Activated CD4-positive, alpha-beta T cell treated with anti-CD3 and anti-CD28 coated beads, Interleukin-2, amount 50 U/mL, for 48 hours (primary cell): ENCODE results near the gene SEMA3D.

Experiments used
- DNase-seq, 2 experiments: peaks; one replicate each; pipeline ENCODE4 v3.0.0-alpha.2; 2020

The SEMA3D gene

DNA sequence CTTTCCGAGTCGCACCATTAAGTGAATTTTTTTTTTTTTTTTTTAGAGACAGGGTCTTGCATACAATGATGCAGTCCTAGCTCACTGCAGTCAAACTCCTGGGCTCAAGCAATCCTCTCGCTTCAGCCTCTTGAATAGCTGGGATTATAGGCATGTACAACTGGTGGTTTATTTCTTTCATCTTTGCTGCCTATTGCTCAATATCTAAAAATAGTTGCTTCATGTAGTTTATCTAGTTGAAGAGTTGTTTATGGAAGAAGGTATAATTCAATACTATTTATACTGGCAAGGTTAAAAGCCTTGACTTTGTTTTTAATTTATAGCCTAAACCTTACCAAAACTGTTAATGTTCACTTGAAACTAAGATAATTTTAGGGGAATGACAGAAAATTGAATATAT, 66.9 kb downstream of the SEMA3D start:
- DNase-seq = no peak

DNA sequence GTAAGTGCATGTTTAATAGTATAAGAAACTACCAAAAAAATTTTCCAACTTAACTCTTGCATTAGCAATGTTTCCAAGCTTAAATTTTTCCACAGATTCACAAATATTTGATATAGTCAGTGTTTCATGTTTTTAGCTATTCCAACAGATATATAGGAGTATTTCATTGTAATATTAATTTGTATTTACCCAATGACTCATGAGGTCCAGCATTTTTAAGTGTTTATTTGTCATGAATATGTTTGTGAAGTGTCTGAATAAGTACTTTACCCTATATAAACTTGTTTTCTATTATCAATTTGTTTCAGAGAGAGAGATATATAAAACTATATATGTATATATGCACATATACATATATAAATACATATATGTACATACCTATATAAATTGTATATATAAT, 71.0 kb downstream of the SEMA3D start:
- no peak for DNase-seq

DNA sequence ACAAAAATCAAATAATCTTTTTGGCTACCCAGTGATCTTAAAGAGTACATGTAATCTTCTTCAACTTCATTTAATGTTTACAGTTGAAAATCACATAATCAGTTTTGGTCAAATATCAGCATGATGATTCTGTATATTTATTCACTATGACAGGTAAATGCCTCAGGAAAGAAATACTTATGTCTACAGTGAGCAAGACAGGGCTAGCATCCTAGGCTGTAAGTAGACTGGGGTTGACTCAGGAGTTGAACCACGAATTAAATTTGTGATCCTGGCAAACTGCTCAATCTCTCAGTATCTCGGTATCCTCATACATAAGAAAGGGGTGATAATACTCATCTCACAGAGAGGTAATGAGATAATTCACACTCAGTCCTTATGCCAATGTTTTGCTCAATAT, 71.8 kb downstream of the SEMA3D start:
- DNase-seq = no peak

DNA sequence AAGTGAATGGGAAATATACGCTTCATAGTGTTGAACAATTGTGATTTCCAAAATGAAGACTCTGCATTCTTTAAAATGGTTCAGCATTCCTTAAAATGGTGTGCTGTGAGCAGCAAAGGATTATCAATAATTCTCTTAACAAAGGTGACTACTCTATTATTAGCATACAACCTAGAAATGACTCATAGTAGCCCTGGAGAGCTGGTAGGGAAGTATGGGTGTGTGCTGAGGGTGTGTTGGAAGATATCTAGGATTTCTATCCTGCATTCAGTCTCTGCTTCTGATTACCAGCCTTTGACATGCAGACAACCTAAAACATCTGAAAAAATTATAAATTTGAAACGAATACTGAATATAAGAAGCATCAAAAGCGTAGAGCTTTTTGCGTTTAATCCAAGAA, 72.5 kb downstream of the SEMA3D start:
- DNase-seq = no peak

DNA sequence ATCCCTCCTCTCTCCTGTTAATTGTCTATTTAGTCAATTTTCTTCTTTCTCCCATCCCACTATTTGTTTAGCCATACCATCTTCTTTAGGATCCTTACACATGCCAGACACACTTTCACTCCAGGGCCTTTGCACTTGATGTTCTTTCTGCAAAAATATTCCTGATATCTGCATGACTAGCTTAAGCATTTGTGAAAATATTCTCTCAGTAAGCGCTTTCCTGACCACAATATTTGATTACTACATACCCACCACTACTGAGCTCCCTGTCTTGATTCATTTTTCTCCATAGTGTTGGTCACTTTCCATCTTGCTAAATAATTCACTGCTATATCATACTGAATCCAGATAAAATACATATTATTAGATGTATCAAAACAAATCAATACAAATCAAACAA, 75.1 kb downstream of the SEMA3D start:
- DNase-seq = no peak

DNA sequence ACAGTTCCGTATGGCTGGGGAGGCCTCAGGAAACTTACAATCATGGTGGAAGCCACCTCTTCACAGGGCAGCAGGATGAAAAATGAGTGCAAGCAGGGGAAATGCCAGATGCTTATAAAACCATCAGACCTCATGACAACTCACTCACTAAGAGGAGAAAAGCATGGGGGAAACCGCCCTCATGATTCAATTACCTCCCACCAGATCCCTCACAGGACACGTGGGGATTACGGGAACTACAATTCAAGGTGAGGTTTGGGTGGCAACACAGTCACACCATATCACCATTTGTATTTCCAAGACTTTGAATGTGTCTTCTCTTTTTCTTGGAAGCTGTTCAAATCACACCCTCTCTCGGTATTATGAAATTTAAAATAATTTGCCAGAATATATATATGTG, 80.1 kb downstream of the SEMA3D start:
- no peak for DNase-seq

DNA sequence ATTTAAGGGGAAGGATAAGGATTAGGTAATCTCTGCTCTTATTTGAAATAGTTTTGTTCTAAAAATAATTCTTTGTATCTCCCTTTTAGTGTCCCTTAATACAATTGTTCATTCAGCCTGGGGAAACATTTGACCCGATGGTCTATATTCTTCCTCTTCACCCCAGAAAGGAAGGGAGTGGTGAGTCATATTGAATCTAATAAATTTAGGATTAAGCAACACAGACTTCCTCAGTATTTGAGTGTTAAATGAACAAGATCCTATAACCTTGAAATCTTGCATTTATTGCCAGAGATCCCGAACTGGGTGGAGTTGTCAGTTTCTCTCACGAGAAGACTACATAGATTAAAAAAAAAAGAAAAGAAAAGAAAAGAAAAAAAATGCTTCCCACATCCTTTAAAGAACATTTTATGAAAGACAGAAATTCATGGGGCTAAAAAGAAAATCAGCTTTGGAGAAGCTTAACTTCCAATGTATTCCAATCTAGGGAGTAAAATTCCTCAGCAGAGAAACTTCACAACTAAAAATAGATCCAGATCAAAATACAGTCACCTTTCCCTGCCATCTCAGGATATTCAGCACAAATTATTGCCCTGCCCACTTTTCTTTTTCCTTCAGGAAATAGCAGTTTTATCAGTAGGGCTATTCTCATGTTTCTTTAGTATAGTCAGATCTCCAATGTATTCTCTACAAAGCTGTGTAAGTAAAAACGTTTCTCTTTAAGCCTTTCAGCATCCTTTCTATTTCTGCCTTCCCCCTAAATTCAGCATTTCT, 82.2 kb downstream of the SEMA3D start:
- no peak for DNase-seq

DNA sequence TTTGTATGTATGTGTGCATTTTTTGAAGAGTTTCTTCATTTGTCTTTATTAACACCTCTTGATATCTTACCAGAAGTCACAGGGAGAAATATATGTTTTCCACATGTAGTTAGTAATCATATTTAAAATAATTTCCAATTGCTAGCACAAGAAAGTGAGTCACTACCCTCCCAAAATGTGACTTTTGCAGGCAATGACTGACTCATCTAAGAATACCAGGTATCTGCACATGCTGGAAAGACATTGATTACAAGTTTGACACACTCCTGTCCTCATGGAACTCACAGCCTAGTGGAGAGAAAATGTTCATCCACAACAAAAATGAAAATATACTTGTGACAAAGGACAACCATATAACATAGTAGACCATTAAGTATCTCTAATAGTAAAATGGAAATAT, 82.9 kb downstream of the SEMA3D start:
- DNase-seq = no peak

DNA sequence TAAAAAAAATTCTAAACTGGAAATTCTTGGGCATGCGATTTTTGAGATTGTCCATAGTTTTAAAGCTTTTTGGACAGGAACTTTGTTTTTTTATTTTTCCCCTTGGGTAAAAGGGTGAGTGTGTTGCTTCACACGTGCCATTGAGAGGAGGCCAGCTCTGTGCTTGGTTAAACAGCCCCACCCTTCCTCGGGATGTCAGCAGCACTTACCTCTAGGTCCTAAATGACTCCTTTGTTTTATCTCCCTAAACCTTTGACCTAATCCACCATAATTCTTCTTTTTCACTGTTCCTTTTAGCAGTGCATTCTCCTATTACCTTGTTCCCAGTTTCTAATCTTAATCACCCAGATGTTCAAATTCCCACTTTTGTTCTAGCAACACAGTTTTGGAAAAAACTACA, 83.5 kb downstream of the SEMA3D start:
- no peak for DNase-seq

DNA sequence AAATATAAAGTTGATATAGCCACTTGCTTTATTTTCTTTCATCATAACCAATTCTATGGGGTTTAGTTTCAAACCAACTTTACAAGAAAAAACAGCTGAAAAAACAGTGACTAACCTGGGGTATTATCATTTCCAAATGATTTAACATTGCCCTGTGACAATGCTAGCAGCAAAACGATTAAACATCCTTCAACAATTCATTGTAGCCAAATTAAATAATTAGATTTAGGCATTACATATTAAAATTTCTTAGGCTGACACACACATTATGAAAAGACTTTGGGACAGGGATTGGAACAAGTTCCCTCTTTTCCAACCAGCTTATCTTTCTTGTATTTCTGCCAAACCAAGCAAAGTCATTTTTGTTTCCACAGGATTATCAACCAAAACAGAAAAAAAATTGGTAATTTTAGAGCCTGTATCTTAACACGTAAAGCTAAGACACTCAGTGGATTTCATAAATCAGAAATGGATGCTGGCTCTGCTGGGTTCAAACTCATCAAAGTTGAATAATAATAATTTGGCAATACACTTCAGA, 84.0 kb downstream of the SEMA3D start:
- no peak for DNase-seq

DNA sequence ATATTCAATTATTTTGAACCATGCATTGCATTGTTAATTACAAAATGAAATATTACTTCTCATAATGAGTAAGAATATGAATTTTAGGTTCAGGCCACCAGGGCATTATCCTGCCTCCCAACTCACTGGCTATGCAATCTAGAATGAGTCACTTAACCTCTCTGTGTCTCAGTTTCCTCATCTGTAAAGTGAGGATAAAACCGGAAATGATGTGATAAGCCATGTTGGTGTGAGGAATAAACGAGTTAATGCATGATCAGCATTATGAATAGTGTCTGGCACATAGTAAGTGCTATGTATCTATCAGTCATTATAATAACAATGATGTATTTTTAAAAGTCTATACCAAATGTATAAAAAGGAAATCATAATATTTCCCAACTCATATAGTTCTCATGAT, 85.5 kb downstream of the SEMA3D start:
- DNase-seq = no peak

DNA sequence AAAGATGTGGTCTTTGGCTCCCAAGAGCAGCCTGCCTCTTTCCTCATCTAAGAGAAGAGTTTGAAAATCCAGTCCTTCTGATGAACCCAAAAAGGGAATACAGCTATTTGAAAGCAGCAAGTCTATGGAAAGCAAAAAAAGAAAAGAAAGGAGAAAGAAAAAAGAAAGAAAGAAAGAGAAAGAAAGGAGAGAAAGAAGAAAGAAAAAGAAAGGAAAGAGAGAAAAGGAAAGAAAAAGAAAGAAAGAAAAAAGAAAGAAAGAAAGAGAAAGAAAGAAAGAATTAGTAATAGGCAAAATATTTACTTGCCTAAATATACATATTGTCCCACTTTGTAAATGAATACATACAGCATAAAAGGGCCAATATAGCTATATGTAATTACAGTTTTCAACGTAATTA, 89.0 kb downstream of the SEMA3D start:
- no peak for DNase-seq

DNA sequence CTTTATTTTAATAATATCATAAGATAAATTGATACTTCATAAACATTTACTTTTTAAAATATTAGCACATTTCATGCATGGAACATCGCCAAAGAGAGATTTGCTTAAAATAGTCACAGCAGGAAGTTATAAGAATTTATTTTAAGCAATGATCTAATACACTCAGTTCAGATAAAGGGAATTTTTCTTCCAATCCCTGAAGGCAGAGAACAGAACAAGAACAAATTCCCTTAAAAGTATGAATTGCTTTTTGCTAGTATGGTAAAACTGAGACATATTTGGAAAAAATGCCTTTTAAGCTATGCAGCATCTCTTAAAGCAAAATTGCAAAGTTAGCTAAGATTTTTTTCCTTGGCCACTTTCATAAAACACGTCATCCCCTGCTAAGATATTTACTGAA, 91.0 kb downstream of the SEMA3D start:
- no peak for DNase-seq

DNA sequence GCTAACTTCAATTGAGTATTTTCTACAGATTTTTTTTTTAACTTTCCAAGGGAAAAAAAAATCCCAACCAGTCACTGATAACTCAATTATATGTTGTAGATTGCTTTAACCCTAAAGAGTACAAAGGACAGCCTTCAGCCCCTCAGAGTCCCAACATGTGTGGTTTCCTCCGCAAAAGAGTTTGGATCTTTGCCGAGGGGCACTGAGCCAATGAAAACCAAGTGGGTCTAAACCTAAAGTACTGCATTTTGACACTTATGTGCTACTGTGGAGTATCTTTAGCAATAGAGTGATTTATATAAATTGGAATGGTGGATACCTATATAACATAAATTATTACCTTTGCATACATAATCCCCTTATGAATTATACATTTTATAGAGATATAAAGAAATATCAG, 91.5 kb downstream of the SEMA3D start:
- DNase-seq = no peak

DNA sequence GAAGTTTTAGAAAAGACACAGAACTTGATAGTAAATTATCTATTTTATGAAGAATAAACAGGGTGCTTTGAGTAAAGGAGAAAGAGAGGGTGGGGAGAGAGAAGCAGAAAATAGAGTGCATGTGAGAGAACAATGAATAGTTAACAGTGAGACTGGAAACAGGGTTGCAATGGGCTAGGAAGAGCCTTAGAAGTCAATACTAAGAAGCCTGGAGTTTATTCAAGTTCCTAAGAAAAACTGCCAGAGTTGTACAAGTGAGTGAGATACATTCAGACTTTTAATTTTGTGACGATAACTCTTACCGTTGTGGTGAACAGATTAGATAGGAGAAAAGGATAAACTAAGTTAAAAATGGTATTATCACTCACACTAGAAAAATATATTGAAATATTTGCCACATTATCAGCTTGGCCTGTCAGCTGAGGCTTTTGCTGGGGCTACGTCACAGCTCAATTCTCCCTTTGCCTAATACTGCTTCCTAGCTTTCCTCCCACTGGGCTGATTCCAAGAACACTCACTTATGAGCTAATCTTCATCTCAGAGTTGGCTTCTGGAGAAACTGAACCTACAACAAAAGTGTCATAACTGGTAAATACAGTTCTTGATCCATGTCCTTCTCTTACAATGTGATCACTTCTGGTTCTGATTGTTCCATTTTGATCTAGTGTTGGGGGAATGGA, 92.7 kb downstream of the SEMA3D start:
- no peak for DNase-seq

DNA sequence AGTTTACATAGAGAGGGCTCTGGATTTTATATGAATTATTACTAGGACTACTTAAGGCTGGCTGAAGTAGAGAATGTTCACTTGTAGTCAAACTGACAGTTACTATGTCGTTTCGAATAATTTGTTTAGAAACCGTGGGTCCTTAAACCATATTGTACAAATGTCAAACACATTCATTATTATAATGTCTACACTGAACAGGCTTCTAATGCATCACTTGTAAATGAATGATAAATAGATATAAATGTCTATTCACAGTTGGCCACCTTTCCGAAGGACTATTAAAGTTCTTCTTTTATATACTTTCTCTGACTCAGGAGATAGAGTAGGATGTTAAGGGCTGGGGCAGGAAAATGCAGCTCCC, 95.3 kb downstream of the SEMA3D start:
- no peak for DNase-seq

DNA sequence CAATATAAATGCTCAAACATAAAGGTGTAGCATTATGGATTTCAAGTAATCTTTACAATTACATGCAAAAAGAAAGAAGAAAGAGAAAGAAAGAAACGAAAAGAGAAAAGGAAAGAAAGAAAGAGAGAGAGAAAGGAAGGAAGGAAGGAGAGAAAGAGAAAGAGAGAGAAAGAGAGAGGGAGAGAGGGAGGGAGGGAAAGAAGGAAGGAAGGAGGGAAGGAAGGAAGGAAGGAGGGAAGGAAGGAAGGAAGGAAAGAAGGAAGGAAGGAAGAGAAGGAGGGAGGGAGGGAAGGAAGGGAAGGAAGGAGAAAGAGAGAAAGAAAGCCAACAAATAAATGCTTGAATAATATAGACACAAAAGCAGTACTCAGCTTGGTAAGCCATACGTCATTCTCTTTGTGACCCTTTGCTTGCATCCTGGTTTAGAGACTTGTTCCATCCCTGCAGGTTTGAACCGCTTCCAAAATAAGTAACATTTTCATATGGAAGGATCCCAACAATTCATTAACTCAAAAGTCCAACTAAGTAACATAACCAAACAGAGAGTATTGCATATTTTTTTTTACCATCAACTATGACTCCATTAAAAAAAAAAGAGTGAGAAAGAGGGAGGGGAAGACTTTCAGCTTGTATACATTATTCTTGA, 95.8 kb downstream of the SEMA3D start:
- no peak for DNase-seq

DNA sequence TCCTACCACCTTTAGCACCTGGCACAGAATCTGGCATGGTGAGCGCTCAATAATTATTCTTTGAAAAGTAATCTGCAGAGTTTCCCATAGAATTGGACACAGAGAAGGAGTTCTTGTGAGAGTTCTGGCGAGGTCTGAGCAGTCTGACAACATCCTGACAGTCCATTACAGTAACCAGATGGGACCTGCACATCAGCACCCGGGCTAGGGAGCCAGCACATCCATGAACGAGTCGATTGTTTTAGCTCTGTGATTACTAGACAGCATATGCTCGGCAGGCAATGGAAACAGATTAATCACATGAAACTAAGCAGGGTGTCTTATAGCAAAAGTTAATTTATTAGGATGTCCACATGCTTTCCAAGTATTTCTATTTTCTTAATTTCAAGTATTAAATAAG, 96.7 kb downstream of the SEMA3D start:
- no peak for DNase-seq

DNA sequence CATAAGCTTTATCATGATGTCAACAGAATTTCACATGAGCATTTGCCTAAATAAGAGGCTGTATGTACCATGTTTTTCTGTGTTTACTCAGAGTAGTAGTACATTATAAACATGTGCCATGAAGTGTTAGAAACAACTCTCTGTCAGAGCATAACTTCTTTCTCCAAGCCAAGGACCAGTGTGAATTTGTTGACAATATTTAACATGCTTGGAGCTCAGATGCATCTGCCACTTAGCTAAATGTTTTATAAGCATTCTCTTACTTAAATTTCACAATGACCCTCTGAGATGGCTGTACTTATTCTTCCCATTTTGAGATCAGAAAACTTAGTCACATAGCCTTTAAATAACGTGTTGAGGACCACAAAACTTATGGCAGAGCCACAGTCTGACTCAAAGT, 105.0 kb downstream of the SEMA3D start:
- DNase-seq = no peak

DNA sequence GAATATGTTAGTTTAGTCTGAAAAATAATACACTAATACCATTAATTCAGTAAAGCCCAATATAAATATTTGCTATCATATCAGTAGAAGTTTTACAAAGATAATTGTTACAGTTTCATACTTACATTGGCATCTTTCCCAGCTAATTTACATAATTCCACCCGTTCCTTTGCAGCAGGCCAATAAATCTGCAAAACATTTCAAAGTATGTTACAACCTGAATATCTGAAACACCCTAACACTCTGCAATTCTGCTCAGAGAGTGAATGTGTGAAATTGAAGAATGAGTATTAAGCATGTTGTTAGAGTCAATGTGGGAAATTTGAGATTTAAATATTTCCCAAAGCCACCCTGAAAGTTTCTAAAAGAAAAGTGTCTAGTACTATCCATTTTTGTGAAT, 105.5 kb downstream of the SEMA3D start:
- no peak for DNase-seq

DNA sequence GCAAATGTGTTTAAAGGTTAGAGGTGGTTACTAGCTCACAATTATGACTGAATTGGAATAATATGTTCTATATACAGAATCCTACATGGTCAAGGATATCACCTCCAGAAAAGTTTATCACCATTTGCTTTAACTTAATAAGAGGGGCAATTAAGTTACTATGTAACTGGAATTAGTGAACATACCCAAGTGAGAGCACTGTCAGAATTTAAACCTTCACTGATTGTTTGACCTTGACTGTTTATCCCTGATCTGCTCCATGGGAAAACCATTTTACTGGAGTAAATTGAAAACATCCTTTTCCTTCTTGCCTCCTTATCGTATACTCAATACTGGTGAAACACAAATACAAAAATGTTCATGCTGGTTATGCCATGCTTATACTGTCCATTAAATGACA, 107.4 kb downstream of the SEMA3D start:
- DNase-seq = no peak

DNA sequence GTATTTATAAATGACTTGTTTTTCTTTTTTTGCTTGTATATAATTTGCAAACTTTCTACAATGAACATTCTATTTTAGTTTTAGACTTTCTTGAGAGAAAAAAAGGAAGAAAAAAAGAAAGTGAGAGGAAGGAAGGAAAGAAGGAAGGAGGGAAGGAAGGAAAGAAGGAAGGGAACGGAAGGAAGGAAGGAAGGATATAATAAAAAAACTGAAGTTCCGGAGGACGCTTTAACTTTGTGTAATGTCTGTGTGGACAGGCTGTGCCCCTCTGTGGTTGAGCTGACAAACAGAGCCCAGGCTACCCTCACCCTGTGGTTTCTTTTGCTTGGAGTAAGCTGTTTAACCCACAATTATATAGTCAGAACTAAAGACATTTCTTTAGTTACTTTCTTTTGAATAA, 108.7 kb downstream of the SEMA3D start:
- no peak for DNase-seq

DNA sequence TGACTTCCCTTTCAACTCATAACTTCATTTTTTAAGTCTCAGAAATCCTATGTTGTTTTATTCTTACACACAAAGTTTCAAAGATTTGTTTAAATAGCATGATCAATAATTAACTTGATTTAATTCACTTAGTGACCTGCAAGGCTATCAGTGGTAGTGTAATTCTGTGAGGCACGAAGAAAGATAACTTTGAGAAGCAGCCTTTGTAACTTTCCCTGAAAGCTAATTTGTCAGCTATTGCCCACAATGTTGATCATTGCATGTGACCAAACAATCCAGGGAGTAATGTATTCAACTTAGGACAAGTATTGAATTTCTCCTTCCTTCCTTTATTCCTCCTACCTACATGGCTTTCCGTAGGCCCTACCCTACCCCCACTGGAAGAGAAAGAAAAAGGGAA, 111.0 kb downstream of the SEMA3D start:
- DNase-seq = no peak

DNA sequence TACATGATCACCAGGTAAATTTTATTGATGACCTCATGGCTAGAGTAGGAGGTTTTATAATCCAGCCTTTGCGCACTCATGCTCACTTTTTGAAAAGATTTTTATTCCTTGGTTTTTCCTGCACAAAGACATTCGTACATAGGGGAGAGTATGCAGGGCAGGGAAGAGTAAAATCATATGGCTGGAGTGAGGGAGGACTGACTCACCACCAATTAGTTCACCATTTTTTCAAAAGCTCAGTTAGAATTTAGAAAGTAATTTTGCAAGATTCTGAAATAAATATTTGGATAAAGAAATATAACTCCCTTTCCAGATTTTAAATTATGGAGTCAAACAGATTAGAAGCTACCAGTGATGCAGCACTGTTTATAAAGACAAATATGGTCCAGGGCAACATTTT, 111.9 kb downstream of the SEMA3D start:
- DNase-seq = no peak
